ENCODE results near the gene KSR2.
A peak's percentile ranks its signal among the peaks of the same experiment; 100 is the strongest.

KSR2 gene

GRCh38 chr12:117981267-117981666 lies 12.5 kb upstream of the KSR2 start:
- H3K4me1 Mint-ChIP-seq, result no peaks in the 10 kb centered on the region
- H3K27me3 Mint-ChIP-seq, result peaks cover 8% of the 10 kb centered on the region
- DNase-seq (no peak), ATAC-seq (no peak)
- no peak overlapping the region for H3K4me3 Mint-ChIP-seq
- no peak overlapping the region for H3K27ac Mint-ChIP-seq
- no peaks in the 10 kb centered on the region for H3K9me3 Mint-ChIP-seq

- Mint-ChIP-seq H3K27ac (no peak overlapping the region), H3K4me1 (no peaks in the 10 kb centered on the region), H3K27me3 (peaks cover 8% of the 10 kb centered on the region), H3K4me3 (no peak overlapping the region), H3K9me3 (no peaks in the 10 kb centered on the region)
- DNase-seq (no peak), ATAC-seq (no peak)
These were observed 11.8 kb upstream of the KSR2 start for GRCh38 chr12:117980616-117981015.

- Mint-ChIP-seq H3K27ac (no peak overlapping the region), H3K27me3 (peaks cover 24% of the 10 kb centered on the region), H3K4me1 (no peaks in the 10 kb centered on the region), H3K9me3 (peaks cover 0 to 8% of the 10 kb centered on the region in 2 donors), H3K4me3 (no peak overlapping the region)
- ATAC-seq (no peak), DNase-seq (no peak)
These were observed 8.6 kb upstream of the KSR2 start for GRCh38 chr12:117977373-117977772.

GRCh38 chr12:117975006-117975405 lies 6.2 kb upstream of the KSR2 start:
- no peak overlapping the region for H3K27ac Mint-ChIP-seq
- H3K27me3 Mint-ChIP-seq, result peaks cover 42% of the 10 kb centered on the region
- no peak for ATAC-seq
- H3K9me3 Mint-ChIP-seq, result peaks cover 12 to 26% of the 10 kb centered on the region in 2 donors
- no peak overlapping the region for H3K4me3 Mint-ChIP-seq
- DNase-seq, result no peak
- no peaks in the 10 kb centered on the region for H3K4me1 Mint-ChIP-seq

- DNase-seq, result no peak
- H3K4me1 Mint-ChIP-seq, result peaks cover 21% of the 10 kb centered on the region
- H3K9me3 Mint-ChIP-seq, result peaks cover 12 to 26% of the 10 kb centered on the region in 2 donors
- no peak overlapping the region for H3K27ac Mint-ChIP-seq
- H3K4me3 Mint-ChIP-seq, result no peak overlapping the region
- no peak for ATAC-seq
- peaks cover 69% of the 10 kb centered on the region for H3K27me3 Mint-ChIP-seq
These were observed 3.5 kb upstream of the KSR2 start for GRCh38 chr12:117972301-117972700.

GRCh38 chr12:117970334-117970733 lies 1.5 kb upstream of the KSR2 start:
- H3K4me3 Mint-ChIP-seq, result no peak overlapping the region
- DNase-seq (no peak), ATAC-seq (no peak)
- peaks cover 12 to 26% of the 10 kb centered on the region in 2 donors for H3K9me3 Mint-ChIP-seq
- H3K4me1 Mint-ChIP-seq, result peaks cover 24% of the 10 kb centered on the region
- H3K27ac Mint-ChIP-seq, result no peak overlapping the region
- H3K27me3 Mint-ChIP-seq, result peaks cover 88% of the 10 kb centered on the region

- Mint-ChIP-seq H3K27me3 (peaks cover 86% of the 10 kb centered on the region), H3K27ac (no peak overlapping the region), H3K9me3 (peaks cover 12 to 24% of the 10 kb centered on the region in 2 donors), H3K4me1 (peaks cover 24% of the 10 kb centered on the region), H3K4me3 (peak overlapping the region; percentile 76 to 78)
- ATAC-seq (no peak), DNase-seq (no peak)
These were observed 520 bp downstream of the KSR2 start for GRCh38 chr12:117968151-117968789.

- Mint-ChIP-seq H3K27ac (no peak overlapping the region), H3K9me3 (peaks cover 12 to 19% of the 10 kb centered on the region in 2 donors), H3K4me3 (no peak overlapping the region), H3K27me3 (peaks cover 81% of the 10 kb centered on the region), H3K4me1 (peaks cover 24% of the 10 kb centered on the region)
- DNase-seq, result no peak
- no peak for ATAC-seq
These were observed 1.3 kb downstream of the KSR2 start for GRCh38 chr12:117967512-117967911.

- Mint-ChIP-seq H3K27ac (no peak overlapping the region), H3K9me3 (peaks cover 10 to 16% of the 10 kb centered on the region in 2 donors), H3K4me3 (no peak overlapping the region), H3K4me1 (peaks cover 24% of the 10 kb centered on the region), H3K27me3 (peaks cover 79% of the 10 kb centered on the region)
- no peak for ATAC-seq
- no peak for DNase-seq
These were observed 1.7 kb downstream of the KSR2 start for GRCh38 chr12:117967043-117967442.

- DNase-seq (no peak), ATAC-seq (no peak)
- no peak overlapping the region for H3K4me3 Mint-ChIP-seq
- H3K4me1 Mint-ChIP-seq, result peaks cover 24% of the 10 kb centered on the region
- no peak overlapping the region for H3K27ac Mint-ChIP-seq
- H3K9me3 Mint-ChIP-seq, result peaks cover 6 to 11% of the 10 kb centered on the region in 2 donors
- H3K27me3 Mint-ChIP-seq, result peaks cover 77% of the 10 kb centered on the region
These were observed 2.3 kb downstream of the KSR2 start for GRCh38 chr12:117966511-117966910.

- no peak for ATAC-seq
- Mint-ChIP-seq H3K9me3 (no peaks in the 10 kb centered on the region), H3K27me3 (peaks cover 79% of the 10 kb centered on the region), H3K4me1 (peaks cover 15% of the 10 kb centered on the region), H3K27ac (no peak overlapping the region), H3K4me3 (no peak overlapping the region)
- no peak for DNase-seq
These were observed 5.0 kb downstream of the KSR2 start for GRCh38 chr12:117963836-117964235.

GRCh38 chr12:117936722-117937484 lies 31.9 kb downstream of the KSR2 start:
- no peak overlapping the region for H3K4me3 Mint-ChIP-seq
- no peak for DNase-seq

GRCh38 chr12:117933545-117933944 lies 35.2 kb downstream of the KSR2 start:
- Mint-ChIP-seq H3K4me1 (no peaks in the 10 kb centered on the region), H3K4me3 (no peak overlapping the region), H3K27ac (no peak overlapping the region), H3K27me3 (peaks cover 7% of the 10 kb centered on the region), H3K9me3 (peaks cover 6 to 9% of the 10 kb centered on the region in 2 donors)
- ATAC-seq, result no peak
- DNase-seq, result no peak

More at GRCh38 chr12:117936722-117937484, 31.9 kb downstream of the KSR2 start:
- Mint-ChIP-seq H3K27ac (no peak overlapping the region), H3K27me3 (peaks cover 9% of the 10 kb centered on the region), H3K9me3 (no peaks in the 10 kb centered on the region), H3K4me1 (no peaks in the 10 kb centered on the region)
- no peak for ATAC-seq

GRCh38 chr12:117926391-117926899 lies 42.3 kb downstream of the KSR2 start:
- Mint-ChIP-seq H3K4me3 (no peak overlapping the region), H3K27ac (no peak overlapping the region), H3K9me3 (peaks cover 4 to 7% of the 10 kb centered on the region in 2 donors), H3K4me1 (no peaks in the 10 kb centered on the region), H3K27me3 (peaks cover 26% of the 10 kb centered on the region)
- DNase-seq (no peak), ATAC-seq (no peak)

- Mint-ChIP-seq H3K4me3 (no peak overlapping the region), H3K27ac (peak overlapping the region in 1 of 2 donors; percentile 63), H3K9me3 (no peaks in the 10 kb centered on the region), H3K27me3 (peaks cover 29% of the 10 kb centered on the region), H3K4me1 (no peaks in the 10 kb centered on the region)
- DNase-seq (no peak), ATAC-seq (no peak)
These were observed 46.6 kb downstream of the KSR2 start for GRCh38 chr12:117921929-117922777.

Data from stimulated activated naive CD8-positive, alpha-beta T cell treated with anti-CD3 and anti-CD28 coated beads, Interleukin-15, amount 100 ng/mL, for 72 hours (primary cell).